ENCODE measurements around the gene EEIG2. TPM values are rescaled to one million over a fixed set of nuclear protein-coding genes. Genes with fewer than 3 reads are reported as not detected.

The EEIG2 gene
- total and polyA plus RNA-seq, 7 donors, result 0.51 to 2.1 (median 1.0) TPM

DNA sequence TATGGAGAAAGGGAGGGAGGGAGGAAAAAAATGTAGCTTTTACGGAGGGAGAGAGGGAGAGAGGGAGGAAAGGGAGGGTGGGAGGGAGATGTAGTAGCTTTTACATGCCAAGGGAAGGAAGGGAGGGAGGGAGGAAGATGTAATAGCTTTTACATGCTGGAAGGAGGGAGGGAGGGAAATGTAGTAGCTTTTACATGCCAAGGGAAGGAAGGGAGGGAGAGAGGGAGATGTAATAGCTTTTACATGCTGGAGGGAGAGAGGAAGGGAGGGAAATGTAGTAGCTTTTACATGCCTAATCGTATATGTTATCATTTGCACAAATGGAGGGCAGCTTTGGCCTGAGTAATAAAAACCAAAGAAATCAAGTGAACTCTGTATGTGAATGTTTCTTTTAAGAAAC is 35.6 kb downstream of the EEIG2 start:
- Histone ChIP-seq H3K4me3 (no peak overlapping the region), H3K27ac (no peak overlapping the region), H3K4me1 (peaks cover 3% of the 10 kb centered on the region), H3K9me3 (no peaks in the 10 kb centered on the region), H3K27me3 (ENCODE audit: insufficient read depth in 3 of 3, low read length in 2 of 3) (no peaks in the 10 kb centered on the region), H3K36me3 (ENCODE audit: insufficient read depth in 1 of 2, low read depth in 1 of 2) (no peaks in the 10 kb centered on the region)
- 22 to 34% (median 32%) methylated on average over 2 of the region's 2 CpGs for WGBS, 3 donors
- no peak for DNase-seq
- ATAC-seq, result no peak
- intact Hi-C loops (cut with DNase I), result no loop called here
- TF ChIP-seq, protein P1, sequence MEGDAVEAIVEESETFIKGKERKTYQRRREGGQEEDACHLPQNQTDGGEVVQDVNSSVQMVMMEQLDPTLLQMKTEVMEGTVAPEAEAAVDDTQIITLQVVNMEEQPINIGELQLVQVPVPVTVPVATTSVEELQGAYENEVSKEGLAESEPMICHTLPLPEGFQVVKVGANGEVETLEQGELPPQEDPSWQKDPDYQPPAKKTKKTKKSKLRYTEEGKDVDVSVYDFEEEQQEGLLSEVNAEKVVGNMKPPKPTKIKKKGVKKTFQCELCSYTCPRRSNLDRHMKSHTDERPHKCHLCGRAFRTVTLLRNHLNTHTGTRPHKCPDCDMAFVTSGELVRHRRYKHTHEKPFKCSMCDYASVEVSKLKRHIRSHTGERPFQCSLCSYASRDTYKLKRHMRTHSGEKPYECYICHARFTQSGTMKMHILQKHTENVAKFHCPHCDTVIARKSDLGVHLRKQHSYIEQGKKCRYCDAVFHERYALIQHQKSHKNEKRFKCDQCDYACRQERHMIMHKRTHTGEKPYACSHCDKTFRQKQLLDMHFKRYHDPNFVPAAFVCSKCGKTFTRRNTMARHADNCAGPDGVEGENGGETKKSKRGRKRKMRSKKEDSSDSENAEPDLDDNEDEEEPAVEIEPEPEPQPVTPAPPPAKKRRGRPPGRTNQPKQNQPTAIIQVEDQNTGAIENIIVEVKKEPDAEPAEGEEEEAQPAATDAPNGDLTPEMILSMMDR (IDR thresholded peaks at IDR 0.05), result no peak

GRCh38 chr1:108597041-108597440 is 37.1 kb downstream of the EEIG2 start:
- H3K4me3 ChIP-seq, result no peak overlapping the region
- no peaks in the 10 kb centered on the region for H3K27me3 ChIP-seq (ENCODE audit: insufficient read depth in 3 of 3, low read length in 2 of 3)
- H3K9me3 ChIP-seq, result no peaks in the 10 kb centered on the region
- H3K27ac ChIP-seq, result no peak overlapping the region
- TF ChIP-seq, protein P1 (IDR thresholded peaks at IDR 0.05), result no peak
- ATAC-seq (no peak), DNase-seq (no peak)
- intact Hi-C loops (cut with DNase I), result no loop called here
- no peaks in the 10 kb centered on the region for H3K36me3 ChIP-seq (ENCODE audit: insufficient read depth in 1 of 2, low read depth in 1 of 2)
- peaks cover 11% of the 10 kb centered on the region for H3K4me1 ChIP-seq

DNA sequence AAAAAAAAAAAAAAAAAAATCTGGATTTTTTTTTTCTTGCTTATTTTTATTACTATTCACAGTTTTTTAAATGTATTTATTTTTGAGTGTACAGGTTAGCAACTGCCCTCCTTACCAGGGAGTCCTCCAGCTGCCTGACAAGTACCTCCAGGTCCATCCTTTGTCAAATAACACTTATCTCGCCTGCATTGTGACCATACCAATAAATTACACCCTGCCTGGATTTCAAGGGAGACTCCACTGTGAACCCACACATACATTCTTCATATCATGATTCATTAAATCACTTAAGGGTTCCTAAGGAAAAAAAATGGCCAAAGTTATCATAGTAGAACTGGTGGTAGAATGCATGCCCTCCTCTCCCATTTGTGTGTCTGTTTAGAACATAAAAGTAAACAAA is 38.4 kb downstream of the EEIG2 start:
- ATAC-seq, result no peak
- no peaks in the 10 kb centered on the region for H3K9me3 ChIP-seq
- H3K27me3 ChIP-seq (ENCODE audit: insufficient read depth in 3 of 3, low read length in 2 of 3), result no peaks in the 10 kb centered on the region
- intact Hi-C loops (cut with DNase I), result no loop called here
- no peak for DNase-seq
- H3K36me3 ChIP-seq (ENCODE audit: insufficient read depth in 1 of 2, low read depth in 1 of 2), result no peaks in the 10 kb centered on the region
- no peak overlapping the region for H3K27ac ChIP-seq
- TF ChIP-seq, protein P1 (IDR thresholded peaks at IDR 0.05), result no peak
- WGBS, 3 donors, result 95 to 99% (median 97%) methylated on average over 1 of the region's 1 CpG
- peaks cover 11% of the 10 kb centered on the region for H3K4me1 ChIP-seq
- H3K4me3 ChIP-seq, result no peak overlapping the region

DNA sequence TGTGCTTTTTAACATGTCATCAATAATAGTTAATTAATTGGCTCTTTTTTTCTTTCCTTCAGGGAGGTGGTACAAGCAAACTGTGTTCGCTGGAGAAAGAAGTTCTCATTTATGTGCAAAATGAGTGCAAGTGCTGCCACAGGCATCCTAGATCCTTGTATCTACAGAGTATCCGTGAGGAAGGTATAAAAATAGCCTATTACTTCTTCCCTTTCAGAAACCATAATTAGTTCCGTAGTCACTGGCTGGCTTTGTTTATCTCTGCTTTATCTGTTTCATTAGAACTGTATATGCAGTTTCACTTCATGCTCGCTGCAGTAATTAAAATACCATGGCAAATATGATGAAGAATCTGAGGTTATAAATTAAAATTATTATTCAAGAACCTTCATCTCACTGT is 40.6 kb downstream of the EEIG2 start:
- intact Hi-C loops (cut with DNase I), result no loop called here
- ATAC-seq, result peak in 1 of 4 donors; percentile 65

More for the DNA sequence above, 40.6 kb downstream of the EEIG2 start:
- Histone ChIP-seq H3K4me1 (peaks cover 11% of the 10 kb centered on the region), H3K27ac (no peak overlapping the region), H3K27me3 (ENCODE audit: insufficient read depth in 3 of 3, low read length in 2 of 3) (no peaks in the 10 kb centered on the region), H3K36me3 (ENCODE audit: insufficient read depth in 1 of 2, low read depth in 1 of 2) (no peaks in the 10 kb centered on the region), H3K4me3 (peak overlapping the region; percentile 41), H3K9me3 (no peaks in the 10 kb centered on the region)
- no peak for DNase-seq
- TF ChIP-seq, protein P1 (IDR thresholded peaks at IDR 0.05), result no peak
- WGBS, 3 donors, result 30 to 41% (median 39%) methylated on average over 4 of the region's 4 CpGs

All from psoas muscle (tissue), 8 donors.